ENCODE measurements around the gene RNF144A. TPM values are rescaled to one million over a fixed set of nuclear protein-coding genes. Genes with fewer than 3 reads are reported as not detected.

Gene RNF144A
- total and polyA plus RNA-seq, 10 of the 15 experiments (the other 5 are each of a cell fraction or from before 2014, with no cell fraction given): 0.02 to 12.1 (median 0.48) TPM; not detected in 1

DNA sequence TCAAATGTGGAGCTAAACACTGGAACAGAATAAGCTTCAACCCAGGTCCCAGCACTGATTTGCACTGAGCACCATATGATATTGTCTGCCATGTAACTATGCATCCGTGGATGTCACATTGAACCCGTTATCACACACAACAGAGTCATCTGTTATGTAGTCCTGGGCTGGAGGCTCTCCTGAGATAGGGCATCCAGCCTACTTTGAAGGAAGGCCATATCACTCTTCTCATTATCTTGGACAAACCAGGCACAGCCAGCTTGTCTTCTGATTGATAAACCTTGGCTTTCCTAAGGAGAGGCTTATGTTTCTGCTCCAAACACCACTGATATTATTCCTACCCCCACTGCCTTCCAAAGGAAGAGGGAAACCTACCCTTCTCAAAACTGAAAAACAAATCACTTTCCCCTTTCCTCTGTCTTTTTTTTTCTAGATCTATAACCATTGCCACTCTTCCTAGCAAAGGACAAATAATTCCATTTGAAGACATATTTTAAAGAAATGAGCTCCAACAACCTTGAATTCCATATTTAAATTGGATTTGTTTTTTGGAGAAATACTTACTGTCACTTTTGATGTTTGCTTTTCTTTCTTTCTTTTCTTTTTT is 23.2 kb upstream of the RNF144A start:
- ChIA-PET SMC1A (ENCODE audit: uncharacterized antibody, unreplicated experiment) (interaction anchor here (1.1 to 6.0 kb wide), 4 partner anchors 13 to 150 kb away, joined by 3 to 73 read pairs (median 54); no protein-coding TSS in a partner anchor), RAD21 (ENCODE audit: unreplicated experiment) (interaction anchor here (0.8 to 1.8 kb wide), 5 partner anchors 17 to 158 kb away, joined by 3 to 8 read pairs (median 4); partner anchors contain the start of gene RSAD2), POLR2A (interaction anchor here (1.3 kb wide), 1 partner anchor 27 kb away, joined by 5 read pairs; no protein-coding TSS in a partner anchor), CTCF (interaction anchor here (0.8 to 7.1 kb wide), 11 partner anchors 22 to 203 kb away, joined by 3 to 127 read pairs (median 14); partner anchors contain the start of gene RNF144A)
- H3K9ac ChIP-seq (ENCODE audit: control insufficient read depth, insufficient read depth, low read length): no peak overlapping the region
- in situ Hi-C loops (cut with MboI): no loop called here
- no TSS peak for BruUV-seq (replicated peaks)
- FAIRE-seq (no peak), ATAC-seq (no peak), DNase-seq (ENCODE audit: low read depth, low spot score) (no peak)
- no peak overlapping the region for H3K4me2 ChIP-seq (ENCODE audit: control insufficient read depth, insufficient read depth)
- no peaks in the 10 kb centered on the region for H3K27me3 ChIP-seq (replicated peaks in 1 of 2; ENCODE audit: control insufficient read depth in 2 of 2, insufficient read depth in 2 of 2, low read length in 1 of 2)
- H3K4me3 ChIP-seq: no peak overlapping the region
- no peaks in the 10 kb centered on the region for H3K4me1 ChIP-seq (ENCODE audit: control insufficient read depth, insufficient read depth, low read length)
- H3K79me2 ChIP-seq (ENCODE audit: control insufficient read depth, insufficient read depth, low read length): no peaks in the 10 kb centered on the region
- no peak overlapping the region for H2AFZ ChIP-seq (ENCODE audit: control insufficient read depth, low read depth, low read length)
- intact Hi-C loops (cut with micrococcal nuclease; ENCODE audit: unreplicated experiment): no loop called here
- H3K36me3 ChIP-seq (ENCODE audit: control insufficient read depth in 2 of 2, insufficient read depth in 2 of 2, low read length in 1 of 2): no peaks in the 10 kb centered on the region
- no peaks in the 10 kb centered on the region for H3K9me3 ChIP-seq (replicated peaks; ENCODE audit: control insufficient read depth, insufficient read depth, low read length)
- no peak for TF ChIP-seq E2F4 (IDR thresholded peaks at IDR 0.05; ENCODE audit: low read depth, low read length)
- TF ChIP-seq ZBED1 (IDR thresholded peaks at IDR 0.05; ENCODE audit: borderline replicate concordance): no peak
- TF ChIP-seq RELA (IDR thresholded peaks at IDR 0.05; ENCODE audit: borderline replicate concordance, partially characterized antibody): no peak
- no peak for TF ChIP-seq NFYA (IDR thresholded peaks at IDR 0.05; ENCODE audit: borderline replicate concordance, low read depth, low read length)
- TF ChIP-seq ZNF274 (IDR thresholded peaks at IDR 0.05; ENCODE audit: insufficient read depth, insufficient read length): no peak
- no peak for TF ChIP-seq BRCA1 (IDR thresholded peaks at IDR 0.05; ENCODE audit: low read depth, low read length)
- 74% methylated on average over 2 of the region's 2 CpGs for WGBS (ENCODE audit: insufficient coverage, insufficient replicate concordance, low lambda C conversion rate, missing lambda C conversion rate)
- H3K27ac ChIP-seq (ENCODE audit: control insufficient read depth, insufficient read depth): no peak overlapping the region
- no peaks in the 10 kb centered on the region for H4K20me1 ChIP-seq (ENCODE audit: control insufficient read depth, insufficient read depth)
